CD14-positive monocyte (primary cell): ENCODE results near the gene CABP4. TPM values are rescaled to one million over a fixed set of nuclear protein-coding genes. Genes with fewer than 3 reads are reported as not detected.

Experiments
- DNase-seq, 3 donors: peaks; one replicate each; pipeline ENCODE4 v3.0.0-alpha.2; 2011 to 2022
- H2AFZ ChIP-seq: 2 replicates; pipeline ENCODE4 v1.6.0; 2012; ENCODE audit warnings: mild to moderate bottlenecking, low read depth, low read length, inconsistent platforms; ENCODE audit not compliant: insufficient read depth, poor library complexity, severe bottlenecking
- H3K27ac ChIP-seq, 2 donors: 1 replicate in 1 of 2; 2 replicates in 1 of 2; pipeline ENCODE4 v1.5.1; 2012 to 2013; ENCODE audit warnings: low read length in 2 of 2, control low read depth in 1 of 2, inconsistent platforms in 1 of 2, low read depth in 1 of 2, mild to moderate bottlenecking in 1 of 2
- H3K27me3 ChIP-seq, 2 donors: one replicate each; pipeline versions ENCODE4 v1.6.0 to v1.6.1; 2011 to 2013; ENCODE audit warnings: low read length in 2 of 2; ENCODE audit not compliant: control insufficient read depth in 2 of 2, insufficient read depth in 2 of 2
- H3K36me3 ChIP-seq, 2 donors: replicated peaks in 1 of 2; 1 replicate in 1 of 2; 2 replicates in 1 of 2; pipeline versions ENCODE4 v1.5.1 to v1.6.1; 2012 to 2013; ENCODE audit warnings: low read length in 2 of 2, control low read depth in 1 of 2, inconsistent platforms in 1 of 2, mild to moderate bottlenecking in 1 of 2; ENCODE audit not compliant: insufficient read depth in 2 of 2, control insufficient read depth in 1 of 2
- H3K4me1 ChIP-seq, 2 donors: 1 replicate in 1 of 2; 2 replicates in 1 of 2; pipeline versions ENCODE4 v1.5.1 to v1.6.1; 2012 to 2013; ENCODE audit warnings: low read length in 2 of 2, control low read depth in 1 of 2, inconsistent platforms in 1 of 2, mild to moderate bottlenecking in 1 of 2, moderate library complexity in 1 of 2; ENCODE audit not compliant: insufficient read depth in 2 of 2, control insufficient read depth in 1 of 2
- H3K4me2 ChIP-seq: replicated peaks from 2 replicates; pipeline ENCODE3; 2012; ENCODE audit warnings: low read length, moderate library complexity, mild to moderate bottlenecking; ENCODE audit not compliant: poor library complexity, severe bottlenecking; ENCODE audit errors: extremely low read depth
- H3K4me3 ChIP-seq, 3 experiments: fragments of 200-600 bp in 1 of 3; sonication (generic) in 1 of 3; replicated peaks in 1 of 3; 1 replicate in 2 of 3; 2 replicates in 1 of 3; pipeline ENCODE4 v1.5.1; 2011 to 2013; ENCODE audit warnings: low read length in 3 of 3, mild to moderate bottlenecking in 3 of 3, control low read depth in 2 of 3, low read depth in 2 of 3, inconsistent platforms in 1 of 3, moderate library complexity in 1 of 3
- H3K79me2 ChIP-seq: 2 replicates; pipeline ENCODE4 v1.6.0; 2012; ENCODE audit warnings: mild to moderate bottlenecking, control low read depth, inconsistent platforms, low read length, moderate library complexity; ENCODE audit not compliant: insufficient read depth
- H3K9ac ChIP-seq: 2 replicates; pipeline ENCODE4 v1.6.0; 2017; ENCODE audit warnings: low read length, mild to moderate bottlenecking; ENCODE audit not compliant: insufficient read depth, poor library complexity, severe bottlenecking
- H3K9me3 ChIP-seq, 2 donors: replicated peaks in 1 of 2; 1 replicate in 1 of 2; 2 replicates in 1 of 2; pipeline versions ENCODE4 v1.5.1 to v1.6.1; 2012 to 2013; ENCODE audit warnings: low read length in 2 of 2, control low read depth in 1 of 2; ENCODE audit not compliant: control insufficient read depth in 1 of 2, insufficient read depth in 1 of 2
- H4K20me1 ChIP-seq: 2 replicates; pipeline ENCODE4 v1.6.0; 2012; ENCODE audit warnings: mild to moderate bottlenecking, low read length, control low read depth, moderate library complexity; ENCODE audit not compliant: insufficient read depth
- H3K27ac Mint-ChIP-seq, 7 donors: one replicate each; pipeline ENCODE4 v1.8.0; 2020; ENCODE audit warnings: mild to moderate bottlenecking in 7 of 7, mixed read lengths in 7 of 7, moderate library complexity in 6 of 7, inconsistent platforms in 2 of 7
- H3K27me3 Mint-ChIP-seq, 3 donors: one replicate each; pipeline ENCODE4 v1.8.0; 2021 to 2022; ENCODE audit warnings: low read depth in 3 of 3, mild to moderate bottlenecking in 3 of 3, mixed read lengths in 3 of 3, moderate library complexity in 3 of 3, inconsistent platforms in 1 of 3
- H3K36me3 Mint-ChIP-seq, 2 donors: one replicate each; pipeline ENCODE4 v1.8.0; 2020; ENCODE audit warnings: mixed read lengths in 2 of 2, inconsistent platforms in 1 of 2, mild to moderate bottlenecking in 1 of 2
- H3K4me1 Mint-ChIP-seq: one replicate; pipeline ENCODE4 v1.8.0; 2020; ENCODE audit warnings: mild to moderate bottlenecking, mixed read lengths
- H3K4me3 Mint-ChIP-seq, 2 donors: one replicate each; pipeline ENCODE4 v1.8.0; 2020; ENCODE audit warnings: mild to moderate bottlenecking in 2 of 2, mixed read lengths in 2 of 2, moderate library complexity in 1 of 2
- H3K9me3 Mint-ChIP-seq, 7 donors: one replicate each; pipeline ENCODE4 v1.8.0; 2020 to 2022; ENCODE audit warnings: mixed read lengths in 7 of 7, mild to moderate bottlenecking in 6 of 7, moderate library complexity in 6 of 7, inconsistent platforms in 2 of 7
- CTCF ChIP-seq: fragments of 200-600 bp; IDR thresholded peaks from one replicate; pipeline ENCODE4 v1.8.0; 2022; ENCODE audit warnings: antibody characterized with exemption, mild to moderate bottlenecking
- WGBS: methylation state at CpG from one replicate; pipeline ENCODE4 v1.1.5; 2013; ENCODE audit warnings: missing lambda C conversion rate; ENCODE audit not compliant: insufficient coverage; 5-methylcytosine and 5-hydroxymethylcytosine counted together
- intact Hi-C, 2 donors: fragments of 100-400 bp; cut with micrococcal nuclease; formaldehyde crosslinking; loops; one replicate each; pipeline versions ENCODE4 v1.15.0 to v1.15.1; 2023
- polyA plus RNA-seq, 3 donors: library from polyadenylated mRNA; depleted of rRNA in 1 of 3; unstranded in 2 of 3; stranded (reverse) in 1 of 3; fragments of 300-500 nt in 2 of 3; fragments of >200 nt in 1 of 3; fragmentation: Illumina TruSeq in 2 of 3; gene quantifications; 1 replicate in 2 of 3; 2 replicates in 1 of 3; pipeline ENCODE4 v1.2.3, GENCODE V29; 2012 to 2021

Gene CABP4
- polyA plus RNA-seq, 3 donors, result 0.28 to 1.7 TPM; not detected in 1

- no peak within 1 kb of the TSS for H2AFZ ChIP-seq
- WGBS, result 12% methylated on average over 13 of the region's 26 CpGs
- peak within 1 kb of the TSS in 1 of 2 donors; percentile 64 for H3K4me3 Mint-ChIP-seq
- H3K27ac ChIP-seq, result no peak within 1 kb of the TSS
- peaks cover 41 to 83% of the 10 kb centered on the region in 2 donors for H3K36me3 ChIP-seq
- H3K27me3 ChIP-seq, result no peaks in the 10 kb centered on the region
- H4K20me1 ChIP-seq, result peaks cover 82% of the 10 kb centered on the region
- H3K4me1 ChIP-seq, result peaks cover 14 to 45% of the 10 kb centered on the region in 2 donors
- no peaks in the 10 kb centered on the region for H3K27me3 Mint-ChIP-seq
- H3K9me3 ChIP-seq, result no peaks in the 10 kb centered on the region
- intact Hi-C loops, result no loop called here
- no peaks in the 10 kb centered on the region for H3K9me3 Mint-ChIP-seq
- no peaks in the 10 kb centered on the region for H3K79me2 ChIP-seq
- peaks cover 50 to 64% of the 10 kb centered on the region in 2 donors for H3K36me3 Mint-ChIP-seq
- no peak for DNase-seq
- no peak for TF ChIP-seq CTCF
- no peak within 1 kb of the TSS for H3K4me2 ChIP-seq
- peaks cover 36% of the 10 kb centered on the region for H3K4me1 Mint-ChIP-seq
- peak within 1 kb of the TSS in 2 of 7 donors; percentile 37 to 70 for H3K27ac Mint-ChIP-seq
- H3K9ac ChIP-seq, result no peak within 1 kb of the TSS
- H3K4me3 ChIP-seq, result no peak within 1 kb of the TSS
Observed at GRCh38 chr11:67437082-67437808, 17.9 kb upstream of the CABP4 start, which contains the start of gene PTPRCAP. PTPRCAP (minus strand) TSS chr11:67437682; CDS start chr11:67437619, 63 bp downstream.

GRCh38 chr11:67437809-67438157 lies 17.4 kb upstream of the CABP4 start:
- Histone ChIP-seq H3K9ac (no peak overlapping the region), H4K20me1 (peaks cover 85% of the 10 kb centered on the region), H2AFZ (no peak overlapping the region), H3K27ac (no peak overlapping the region), H3K4me1 (peaks cover 18 to 50% of the 10 kb centered on the region in 2 donors), H3K27me3 (no peaks in the 10 kb centered on the region), H3K36me3 (peaks cover 35 to 78% of the 10 kb centered on the region in 2 donors), H3K4me2 (no peak overlapping the region), H3K4me3 (no peak overlapping the region), H3K9me3 (no peaks in the 10 kb centered on the region), H3K79me2 (no peaks in the 10 kb centered on the region)
- Mint-ChIP-seq H3K27me3 (no peaks in the 10 kb centered on the region), H3K9me3 (no peaks in the 10 kb centered on the region), H3K36me3 (peaks cover 46 to 61% of the 10 kb centered on the region in 2 donors), H3K27ac (peak overlapping the region in 1 of 7 donors; percentile 70), H3K4me1 (peaks cover 42% of the 10 kb centered on the region), H3K4me3 (peak overlapping the region in 1 of 2 donors; percentile 59)
- intact Hi-C loops, result no loop called here
- DNase-seq, result no peak
- WGBS, result 43% methylated on average over 2 of the region's 3 CpGs
- TF ChIP-seq CTCF, result no peak
